HEK293T (cell line): ENCODE results near the gene THSD4.

Experiments used
- BHLHE40 ChIP-seq: fragments of 450-650 bp; IDR thresholded peaks from 2 replicates; pipeline ENCODE4 v1.6.1; 2016; ENCODE audit warnings: mild to moderate bottlenecking, moderate library complexity, borderline replicate concordance
- ELF4 ChIP-seq: fragments of 450-650 bp; IDR thresholded peaks from 2 replicates; pipeline ENCODE4 v1.6.1; 2017; ENCODE audit warnings: antibody characterized with exemption
- FOXK2 ChIP-seq: fragments of 450-650 bp; IDR thresholded peaks from 2 replicates; pipeline ENCODE4 v1.6.1; 2016; ENCODE audit warnings: mild to moderate bottlenecking
- NFRKB ChIP-seq: fragments of 450-650 bp; IDR thresholded peaks from 2 replicates; pipeline ENCODE4 v1.6.1; 2016; ENCODE audit warnings: mild to moderate bottlenecking, moderate library complexity
- SP1 ChIP-seq: fragments of 450-650 bp; IDR thresholded peaks from 2 replicates; pipeline ENCODE4 v1.6.1; 2017
- SUZ12 ChIP-seq: fragments of 450-650 bp; IDR thresholded peaks from 2 replicates; pipeline ENCODE4 v1.6.1; 2016; ENCODE audit warnings: mild to moderate bottlenecking
- TARDBP ChIP-seq: fragments of 450-650 bp; IDR thresholded peaks from 2 replicates; pipeline ENCODE4 v1.6.1; 2016

GRCh38 chr15:71116942-71117341, 1.7 kb downstream of the THSD4 start:
- no peak for TF ChIP-seq NFRKB
- no peak for TF ChIP-seq BHLHE40
- TF ChIP-seq TARDBP = no peak
- no peak for TF ChIP-seq SUZ12
- TF ChIP-seq SP1 = no peak
- no peak for TF ChIP-seq ELF4
- TF ChIP-seq FOXK2 = no peak
